Kidney (tissue), 14 donors: Measurements from ENCODE around the gene FGGY. TPM values are rescaled to one million over a fixed set of nuclear protein-coding genes. Genes with fewer than 3 reads are reported as not detected.

ENCODE experiments used
- DNase-seq, 5 donors: peaks; one replicate each; pipeline ENCODE4 v3.0.0-alpha.2; 2013 to 2020
- FAIRE-seq: peaks from 2 replicates; lab custom pipeline; 2012; peaks lifted over from hg19 to GRCh38; lab: Jason Lieb, UNC
- H3K27ac ChIP-seq, 2 donors: one replicate each; pipeline ENCODE4 v1.7.0; 2013; ENCODE audit warnings: low read depth in 2 of 2, low read length in 2 of 2, inconsistent platforms in 1 of 2
- H3K27me3 ChIP-seq: one replicate; pipeline ENCODE4 v1.7.1; 2013; ENCODE audit warnings: low read length, inconsistent platforms; ENCODE audit not compliant: control insufficient read depth, insufficient read depth
- H3K36me3 ChIP-seq, 3 donors: one replicate each; pipeline versions ENCODE4 v1.7.0 to v1.7.1; 2013; ENCODE audit warnings: low read length in 3 of 3, control low read depth in 1 of 3, inconsistent platforms in 1 of 3; ENCODE audit not compliant: insufficient read depth in 3 of 3, control insufficient read depth in 2 of 3
- H3K4me1 ChIP-seq, 3 donors: one replicate each; pipeline versions ENCODE4 v1.7.0 to v1.7.1; 2013; ENCODE audit warnings: low read length in 3 of 3, inconsistent platforms in 1 of 3, low read depth in 1 of 3; ENCODE audit not compliant: control insufficient read depth in 2 of 3, insufficient read depth in 2 of 3
- H3K4me3 ChIP-seq, 3 donors: one replicate each; pipeline versions ENCODE4 v1.7.0 to v1.8.1; 2013; ENCODE audit warnings: low read length in 3 of 3, control low read depth in 1 of 3, inconsistent platforms in 1 of 3
- H3K9ac ChIP-seq, 3 donors: one replicate each; pipeline versions ENCODE4 v1.7.0 to v1.7.1; 2013; ENCODE audit warnings: low read length in 3 of 3, control low read depth in 1 of 3, inconsistent platforms in 1 of 3
- H3K9me3 ChIP-seq, 3 donors: one replicate each; pipeline versions ENCODE4 v1.7.0 to v1.7.1; 2013; ENCODE audit warnings: low read length in 3 of 3, control low read depth in 1 of 3, inconsistent platforms in 1 of 3; ENCODE audit not compliant: control insufficient read depth in 2 of 3, insufficient read depth in 1 of 3
- intact Hi-C: fragments of 100-400 bp; cut with DNase I; formaldehyde crosslinking; loops from one replicate; pipeline ENCODE4 v1.11.1; 2022
- polyA plus RNA-seq: library from polyadenylated mRNA; stranded (reverse); fragments of 350-450 nt; fragmentation: Illumina TruSeq; extraction: RNeasy Lipid Tissue Mini Kit (QIAGEN cat#74804); gene quantifications from one replicate; pipeline ENCODE4 v1.2.3, GENCODE V29; 2014; ENCODE audit warnings: low read depth, low replicate concordance; ENCODE audit not compliant: insufficient read depth
- total RNA-seq: library from RNA; stranded (reverse); fragmentation: NEBNext Ultra II Directional; extraction: Animal tissue kit (Norgen Biotek cat#: 25700); gene quantifications from one replicate; pipeline ENCODE4 v1.2.1, GENCODE V29; 2021
- TF ChIP-seq, protein P1 (sequence below): IDR thresholded peaks from 3 replicates; pipeline ENCODE4 v1.5.1; 2012; ENCODE audit warnings: mild to moderate bottlenecking, moderate library complexity, borderline replicate concordance; ENCODE audit not compliant: insufficient read depth; ENCODE audit errors: extremely low read depth
- donor health status: control.
- donor health status: control.
- donor health status: control.
- donor health status: control.
- donor health status: control.
- donor health status: DM: yes; HTN: yes; CAD: no.
- donor health status: Normal renal cell carcinoma (clear cell type).

FGGY gene
- total and polyA plus RNA-seq, 2 donors from 2014 or later: 11.2 to 31.0 TPM

- intact Hi-C loops: no loop called here
- no peaks in the 10 kb centered on the region for H3K27me3 ChIP-seq
- no peak overlapping the region for H3K9ac ChIP-seq
- H3K9me3 ChIP-seq: no peaks in the 10 kb centered on the region
- peak in 1 of 5 donors; percentile 56 for DNase-seq
- no peak overlapping the region for H3K4me3 ChIP-seq
- H3K36me3 ChIP-seq: no peaks in the 10 kb centered on the region
- FAIRE-seq: peak; percentile 51
- TF ChIP-seq, protein P1, sequence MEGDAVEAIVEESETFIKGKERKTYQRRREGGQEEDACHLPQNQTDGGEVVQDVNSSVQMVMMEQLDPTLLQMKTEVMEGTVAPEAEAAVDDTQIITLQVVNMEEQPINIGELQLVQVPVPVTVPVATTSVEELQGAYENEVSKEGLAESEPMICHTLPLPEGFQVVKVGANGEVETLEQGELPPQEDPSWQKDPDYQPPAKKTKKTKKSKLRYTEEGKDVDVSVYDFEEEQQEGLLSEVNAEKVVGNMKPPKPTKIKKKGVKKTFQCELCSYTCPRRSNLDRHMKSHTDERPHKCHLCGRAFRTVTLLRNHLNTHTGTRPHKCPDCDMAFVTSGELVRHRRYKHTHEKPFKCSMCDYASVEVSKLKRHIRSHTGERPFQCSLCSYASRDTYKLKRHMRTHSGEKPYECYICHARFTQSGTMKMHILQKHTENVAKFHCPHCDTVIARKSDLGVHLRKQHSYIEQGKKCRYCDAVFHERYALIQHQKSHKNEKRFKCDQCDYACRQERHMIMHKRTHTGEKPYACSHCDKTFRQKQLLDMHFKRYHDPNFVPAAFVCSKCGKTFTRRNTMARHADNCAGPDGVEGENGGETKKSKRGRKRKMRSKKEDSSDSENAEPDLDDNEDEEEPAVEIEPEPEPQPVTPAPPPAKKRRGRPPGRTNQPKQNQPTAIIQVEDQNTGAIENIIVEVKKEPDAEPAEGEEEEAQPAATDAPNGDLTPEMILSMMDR: no peak
- H3K27ac ChIP-seq: peak overlapping the region in 1 of 2 donors; percentile 52
- H3K4me1 ChIP-seq: peaks cover 4 to 5% (median 5%) of the 10 kb centered on the region in 3 donors
These were observed 453.6 kb downstream of the FGGY start for GRCh38 chr1:59750328-59751003.

- H3K9me3 ChIP-seq: no peaks in the 10 kb centered on the region
- intact Hi-C loops: no loop called here
- peaks cover 4 to 5% (median 5%) of the 10 kb centered on the region in 3 donors for H3K4me1 ChIP-seq
- DNase-seq (no peak), FAIRE-seq (no peak)
- H3K9ac ChIP-seq: no peak overlapping the region
- TF ChIP-seq, protein P1: no peak
- H3K36me3 ChIP-seq: no peaks in the 10 kb centered on the region
- H3K27me3 ChIP-seq: no peaks in the 10 kb centered on the region
- no peak overlapping the region for H3K4me3 ChIP-seq
- H3K27ac ChIP-seq: no peak overlapping the region
These were observed 454.1 kb downstream of the FGGY start for GRCh38 chr1:59751004-59751395.

DNA sequence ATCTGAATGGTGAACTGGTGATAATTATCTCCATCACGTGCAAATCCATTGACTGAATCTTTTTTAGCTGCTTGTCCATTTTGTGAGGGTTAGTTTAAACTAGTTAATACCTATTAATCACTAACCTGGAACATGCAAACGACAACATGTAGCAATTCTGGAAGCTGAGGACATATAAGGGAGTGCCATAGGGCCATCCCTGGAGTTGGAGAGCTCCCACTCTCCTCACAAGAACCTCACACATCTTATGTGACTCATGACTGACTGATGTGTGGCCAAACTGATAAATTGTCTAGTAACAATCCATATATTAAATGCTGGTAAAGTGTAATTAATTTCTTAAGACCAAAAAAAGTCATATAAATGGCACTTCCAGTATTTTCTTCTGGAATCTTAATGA lies 454.9 kb downstream of the FGGY start:
- FAIRE-seq: no peak
- H3K9me3 ChIP-seq: no peaks in the 10 kb centered on the region
- H3K27ac ChIP-seq: no peak overlapping the region
- no peak overlapping the region for H3K9ac ChIP-seq
- peaks cover 4 to 5% (median 5%) of the 10 kb centered on the region in 3 donors for H3K4me1 ChIP-seq
- intact Hi-C loops: no loop called here
- no peaks in the 10 kb centered on the region for H3K36me3 ChIP-seq
- TF ChIP-seq, protein P1: no peak
- no peak for DNase-seq
- no peak overlapping the region for H3K4me3 ChIP-seq
- H3K27me3 ChIP-seq: no peaks in the 10 kb centered on the region
